Activated CD4-positive, alpha-beta T cell treated with anti-CD3 and anti-CD28 coated beads for 36 hours (primary cell): ENCODE results near the gene CEACAM16. TPM values are rescaled to one million over a fixed set of nuclear protein-coding genes. Genes with fewer than 3 reads are reported as not detected.
A peak's percentile ranks its signal among the peaks of the same experiment; 100 is the strongest.

Experiments used
- ATAC-seq: fragments of 200-7000 bp; cut with Tn5 transposase; one replicate; pipeline ENCODE4 v1.10.0; 2021; ENCODE audit warnings: mild to moderate bottlenecking, moderate library complexity
- CTCF ChIA-PET: fragments of 350-600 bp; sonication (Branson Sonifier 250); formaldehyde crosslinking; loops from one replicate; lab custom pipeline; 2021; ENCODE audit warnings: antibody characterized with exemption; lab: Charles Lee
- POLR2A ChIA-PET: fragments of 350-600 bp; sonication (Branson Sonifier 250); formaldehyde crosslinking; loops from one replicate; lab custom pipeline; 2021; ENCODE audit warnings: antibody characterized with exemption, inconsistent platforms; lab: Charles Lee
- DNase-seq: peaks from one replicate; pipeline ENCODE4 v3.0.0-alpha.2; 2020
- H3K27ac Mint-ChIP-seq: one replicate; pipeline ENCODE4 v1.8.0; 2021; ENCODE audit warnings: mixed read lengths
- H3K27me3 Mint-ChIP-seq: one replicate; pipeline ENCODE4 v1.8.0; 2021; ENCODE audit warnings: mixed read lengths
- H3K36me3 Mint-ChIP-seq: one replicate; pipeline ENCODE4 v1.8.0; 2021; ENCODE audit warnings: low read depth, mixed read lengths
- H3K4me1 Mint-ChIP-seq: one replicate; pipeline ENCODE4 v1.8.0; 2021; ENCODE audit warnings: mixed read lengths
- H3K4me3 Mint-ChIP-seq: one replicate; pipeline ENCODE4 v1.8.0; 2021; ENCODE audit warnings: mild to moderate bottlenecking, moderate library complexity, mixed read lengths
- H3K9me3 Mint-ChIP-seq: one replicate; pipeline ENCODE4 v1.8.0; 2021; ENCODE audit warnings: low read depth, mixed read lengths
- intact Hi-C, 2 experiments: fragments of 100-400 bp; cut with DNase I in 1 of 2; cut with micrococcal nuclease in 1 of 2; formaldehyde crosslinking; loops; one replicate each; pipeline versions ENCODE4 v1.14.2 to v1.15.1; 2022 to 2024; cut with DNase I, micrococcal nuclease
- total RNA-seq, 2 experiments: library from RNA; stranded (reverse); gene quantifications; one replicate each; pipeline ENCODE4 v1.2.3, GENCODE V29; 2021

Gene CEACAM16
- total RNA-seq, 2 experiments from 2014 or later: not detected

DNA sequence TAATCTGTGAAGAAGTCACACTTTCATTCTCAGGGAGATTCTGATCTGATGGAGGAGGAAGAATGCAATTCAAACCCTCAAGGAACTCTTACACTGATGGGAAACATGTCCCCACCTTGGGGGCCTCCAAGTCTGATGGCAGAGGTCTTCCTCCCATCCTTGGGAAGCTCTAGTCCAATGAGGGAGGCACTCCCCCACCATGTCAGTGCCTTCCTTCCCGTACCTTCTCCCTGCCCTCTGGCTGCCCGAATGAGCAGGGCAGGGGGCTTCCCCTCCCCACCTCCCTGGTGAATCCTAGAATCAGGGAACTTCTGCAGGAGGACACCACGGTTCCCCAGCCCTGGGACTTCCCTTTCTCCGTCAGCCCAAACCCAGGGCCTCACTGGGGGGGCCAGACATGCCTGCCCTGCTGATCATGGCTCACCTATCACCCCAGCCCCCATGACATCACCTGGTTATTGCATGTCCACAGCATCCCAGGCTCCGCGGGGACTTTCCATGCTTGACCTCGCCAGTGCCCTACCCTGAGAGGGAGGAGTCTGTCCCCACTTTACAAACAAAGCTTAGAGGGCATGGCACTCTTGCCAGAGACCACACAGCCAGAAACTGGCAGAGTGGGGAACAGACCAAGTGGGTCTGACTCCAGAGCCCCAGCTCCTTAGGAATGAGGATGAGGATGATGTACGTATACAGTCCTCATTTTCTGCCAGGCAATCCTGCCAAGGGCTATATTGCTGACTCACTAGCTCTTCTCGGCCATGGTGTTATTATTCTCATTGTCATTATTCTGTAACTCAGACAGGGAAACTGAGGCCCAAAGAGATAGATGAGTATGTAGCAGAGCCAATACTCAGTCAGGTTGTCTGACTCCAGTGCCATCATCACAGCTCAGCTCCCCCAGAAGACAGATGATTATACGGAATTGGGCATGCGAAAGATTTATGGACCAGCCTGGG is 39.9 kb downstream of the CEACAM16 start:
- intact Hi-C loops: no loop called here
- ChIA-PET POLR2A (no interaction called here), CTCF (interaction anchor here (0.6 to 2.4 kb wide), 9 partner anchors 8 to 108 kb away, joined by 3 to 9 read pairs (median 4); no protein-coding TSS in a partner anchor)
- no peak for DNase-seq
- Mint-ChIP-seq H3K9me3 (no peaks in the 10 kb centered on the region), H3K36me3 (no peaks in the 10 kb centered on the region), H3K27me3 (no peaks in the 10 kb centered on the region), H3K27ac (no peak overlapping the region), H3K4me3 (no peak overlapping the region), H3K4me1 (no peaks in the 10 kb centered on the region)
- ATAC-seq: no peak

GRCh38 chr19:44740351-44740824 is 41.4 kb downstream of the CEACAM16 start:
- POLR2A ChIA-PET: no interaction called here
- H3K27me3 Mint-ChIP-seq: no peaks in the 10 kb centered on the region
- no peak for DNase-seq
- ATAC-seq: no peak
- H3K4me3 Mint-ChIP-seq: no peak overlapping the region
- peaks cover under 1% of the 10 kb centered on the region for H3K4me1 Mint-ChIP-seq
- CTCF ChIA-PET: interaction anchor here (1.7 to 2.4 kb wide), 2 partner anchors 12 to 30 kb away, joined by 4 to 6 read pairs; no protein-coding TSS in a partner anchor
- no peaks in the 10 kb centered on the region for H3K36me3 Mint-ChIP-seq
- intact Hi-C loops: no loop called here
- H3K9me3 Mint-ChIP-seq: no peaks in the 10 kb centered on the region
- no peak overlapping the region for H3K27ac Mint-ChIP-seq

GRCh38 chr19:44741258-44741731 is 42.3 kb downstream of the CEACAM16 start:
- H3K9me3 Mint-ChIP-seq: no peaks in the 10 kb centered on the region
- CTCF ChIA-PET: interaction anchor here (0.8 to 2.4 kb wide), 2 partner anchors 29 to 51 kb away, joined by 3 to 6 read pairs; no protein-coding TSS in a partner anchor
- peaks cover 9% of the 10 kb centered on the region for H3K4me1 Mint-ChIP-seq
- H3K4me3 Mint-ChIP-seq: no peak overlapping the region
- ATAC-seq: peak; percentile 55
- H3K27me3 Mint-ChIP-seq: no peaks in the 10 kb centered on the region
- intact Hi-C loops: no loop called here
- no peak for DNase-seq
- H3K36me3 Mint-ChIP-seq: no peaks in the 10 kb centered on the region
- peak overlapping the region; percentile 37 for H3K27ac Mint-ChIP-seq
- POLR2A ChIA-PET: interaction anchor here (1.6 kb wide), 1 partner anchor 12 kb away, joined by 5 read pairs; no protein-coding TSS in a partner anchor

DNA sequence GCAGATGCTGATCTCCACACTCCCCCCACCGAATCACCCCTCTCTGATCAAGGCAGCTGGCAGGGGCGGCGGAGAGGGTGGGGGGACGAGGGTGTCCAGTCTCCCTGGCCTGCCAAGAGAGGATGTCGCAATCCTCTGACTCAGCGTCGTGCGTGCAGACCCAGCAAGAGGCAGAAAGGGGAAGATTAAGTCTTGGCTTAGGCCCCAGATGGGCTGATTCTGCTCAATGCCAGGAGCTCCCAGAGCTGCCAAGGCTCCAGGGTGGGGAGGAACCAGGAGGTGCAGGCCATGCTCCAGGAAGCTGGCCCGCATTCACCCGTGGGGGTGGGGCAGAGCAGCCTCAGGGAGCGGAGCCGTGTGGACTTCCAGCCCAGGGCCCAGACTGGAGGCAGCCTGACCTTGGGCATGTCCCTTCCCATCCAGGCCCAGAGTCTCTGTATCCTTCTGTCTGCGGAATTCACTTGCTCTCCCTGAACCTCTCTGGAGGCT is 42.9 kb downstream of the CEACAM16 start:
- ChIA-PET CTCF (interaction anchor here (0.8 kb wide), 1 partner anchor 52 kb away, joined by 3 read pairs; no protein-coding TSS in a partner anchor), POLR2A (interaction anchor here (1.6 kb wide), 1 partner anchor 12 kb away, joined by 5 read pairs; no protein-coding TSS in a partner anchor)
- H3K27me3 Mint-ChIP-seq: no peaks in the 10 kb centered on the region
- DNase-seq (peak; percentile 39), ATAC-seq (peak; percentile 47)
- intact Hi-C loops: no loop called here
- H3K4me3 Mint-ChIP-seq: no peak overlapping the region
- H3K27ac Mint-ChIP-seq: no peak overlapping the region
- peaks cover 15% of the 10 kb centered on the region for H3K4me1 Mint-ChIP-seq
- no peaks in the 10 kb centered on the region for H3K9me3 Mint-ChIP-seq
- no peaks in the 10 kb centered on the region for H3K36me3 Mint-ChIP-seq

- Mint-ChIP-seq H3K9me3 (no peaks in the 10 kb centered on the region), H3K4me3 (no peak overlapping the region), H3K4me1 (peaks cover 18% of the 10 kb centered on the region), H3K27me3 (no peaks in the 10 kb centered on the region), H3K27ac (peak overlapping the region; percentile 47), H3K36me3 (no peaks in the 10 kb centered on the region)
- ChIA-PET CTCF (interaction anchor here (1.1 to 1.6 kb wide), 2 partner anchors 19 to 28 kb away, joined by 3 read pairs; no protein-coding TSS in a partner anchor), POLR2A (interaction anchor here (1.6 kb wide), 1 partner anchor 11 kb away, joined by 5 read pairs; no protein-coding TSS in a partner anchor)
- intact Hi-C loops: no loop called here
- no peak for ATAC-seq
- no peak for DNase-seq
Observed at GRCh38 chr19:44742330-44743061, 43.5 kb downstream of the CEACAM16 start.

DNA sequence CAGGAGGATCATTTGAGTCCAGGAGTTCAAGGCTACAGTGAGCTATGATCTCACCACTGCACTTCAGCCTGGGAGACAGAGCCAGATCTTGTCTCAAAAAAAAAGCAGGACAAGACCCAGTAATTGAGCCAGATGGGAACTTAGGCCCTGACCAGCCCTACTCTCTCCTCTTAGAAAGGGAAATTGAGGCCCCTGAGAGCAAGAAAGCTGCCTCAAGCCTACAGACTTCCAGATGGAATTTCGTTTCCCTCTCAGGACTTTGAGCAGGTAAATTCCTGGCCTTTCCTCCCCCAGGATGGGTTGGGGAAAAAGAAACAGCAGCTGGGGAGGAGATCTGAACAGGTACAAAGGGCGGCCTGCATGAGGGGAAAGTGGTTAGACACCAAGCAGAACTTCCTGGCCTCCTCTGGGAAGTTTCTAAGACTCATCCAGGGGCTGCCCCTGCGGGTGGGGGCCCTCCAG is 46.0 kb downstream of the CEACAM16 start:
- Mint-ChIP-seq H3K4me1 (peaks cover 24% of the 10 kb centered on the region), H3K4me3 (no peak overlapping the region), H3K27ac (no peak overlapping the region), H3K27me3 (no peaks in the 10 kb centered on the region), H3K9me3 (no peaks in the 10 kb centered on the region), H3K36me3 (peaks cover 8% of the 10 kb centered on the region)
- ChIA-PET CTCF (interaction anchor here (0.6 to 1.7 kb wide), 5 partner anchors 16 to 173 kb away, joined by 3 to 12 read pairs (median 3); no protein-coding TSS in a partner anchor), POLR2A (no interaction called here)
- no peak for DNase-seq
- intact Hi-C loops: loop anchor here in 1 of 2 experiments (5.0 kb wide), 2 partner anchors 762 to 1283 kb away; partner anchors contain the start of gene VASP
- no peak for ATAC-seq

GRCh38 chr19:44745341-44745831 is 46.4 kb downstream of the CEACAM16 start:
- intact Hi-C loops: loop anchor here in 1 of 2 experiments (5.0 kb wide), 2 partner anchors 762 to 1283 kb away; partner anchors contain the start of gene VASP
- ChIA-PET POLR2A (no interaction called here), CTCF (interaction anchor here (0.6 to 1.7 kb wide), 3 partner anchors 21 to 174 kb away, joined by 3 to 12 read pairs (median 3); no protein-coding TSS in a partner anchor)
- H3K9me3 Mint-ChIP-seq: no peaks in the 10 kb centered on the region
- peaks cover 26% of the 10 kb centered on the region for H3K4me1 Mint-ChIP-seq
- DNase-seq: no peak
- H3K27me3 Mint-ChIP-seq: no peaks in the 10 kb centered on the region
- H3K27ac Mint-ChIP-seq: no peak overlapping the region
- peaks cover 12% of the 10 kb centered on the region for H3K36me3 Mint-ChIP-seq
- no peak overlapping the region for H3K4me3 Mint-ChIP-seq
- no peak for ATAC-seq

DNA sequence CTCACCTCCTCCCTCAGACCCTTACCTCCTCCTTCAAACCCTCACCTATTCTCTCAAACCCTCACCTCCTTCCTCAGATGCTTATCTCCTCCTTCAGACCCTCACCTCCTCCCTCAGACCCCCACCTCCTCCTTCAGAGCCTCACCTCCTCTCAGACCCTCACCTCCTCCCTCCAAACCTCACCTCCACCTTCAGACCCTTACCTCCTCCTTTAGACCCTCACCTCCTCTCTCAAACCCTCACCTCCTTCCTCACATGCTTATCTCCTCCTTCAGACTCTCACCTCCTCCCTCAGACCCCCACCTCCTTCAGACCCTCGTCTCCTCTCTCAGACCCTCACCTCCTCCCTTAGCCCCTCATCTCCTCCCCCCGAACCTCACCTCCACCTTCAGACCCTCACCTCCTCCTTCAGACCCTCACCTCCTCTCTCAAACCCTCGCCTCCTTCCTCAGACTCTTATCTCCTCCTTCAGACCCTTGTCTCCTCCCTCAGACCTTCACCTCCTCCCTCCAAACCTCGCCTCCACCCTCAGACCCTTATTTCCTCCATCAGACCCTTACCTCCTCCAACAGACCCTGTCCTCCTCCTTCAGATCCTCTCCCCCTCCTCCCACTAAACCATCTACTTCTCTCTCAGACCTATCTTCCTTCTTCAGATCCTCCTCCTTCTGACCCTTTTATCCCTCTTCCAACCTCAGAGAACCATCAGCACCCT is 47.1 kb downstream of the CEACAM16 start:
- Mint-ChIP-seq H3K9me3 (no peaks in the 10 kb centered on the region), H3K27ac (peak overlapping the region; percentile 89), H3K27me3 (no peaks in the 10 kb centered on the region), H3K4me3 (peak overlapping the region; percentile 40), H3K4me1 (peaks cover 32% of the 10 kb centered on the region), H3K36me3 (peaks cover 18% of the 10 kb centered on the region)
- DNase-seq (no peak), ATAC-seq (no peak)
- ChIA-PET CTCF (interaction anchor here (1.7 kb wide), 1 partner anchor 22 kb away, joined by 12 read pairs; no protein-coding TSS in a partner anchor), POLR2A (no interaction called here)
- intact Hi-C loops: loop anchor here in 1 of 2 experiments (2.0 to 5.0 kb wide), 4 partner anchors 433 to 1284 kb away; partner anchors contain the start of genes BLOC1S3, TRAPPC6A and VASP

- intact Hi-C loops: loop anchor here in 1 of 2 experiments (2.0 to 5.0 kb wide), 4 partner anchors 432 to 1284 kb away; partner anchors contain the start of genes BLOC1S3, TRAPPC6A and VASP
- no peak for ATAC-seq
- H3K4me1 Mint-ChIP-seq: peaks cover 38% of the 10 kb centered on the region
- ChIA-PET CTCF (no interaction called here), POLR2A (no interaction called here)
- DNase-seq: no peak
- peak overlapping the region; percentile 89 for H3K27ac Mint-ChIP-seq
- H3K4me3 Mint-ChIP-seq: peak overlapping the region; percentile 91
- peaks cover 24% of the 10 kb centered on the region for H3K36me3 Mint-ChIP-seq
- no peaks in the 10 kb centered on the region for H3K27me3 Mint-ChIP-seq
- no peaks in the 10 kb centered on the region for H3K9me3 Mint-ChIP-seq
Observed at GRCh38 chr19:44746616-44746945, 47.6 kb downstream of the CEACAM16 start.
